Fibroblast of skin of left quadriceps (primary cell): ENCODE data around the gene ZNF805.
"Not testable (repeated sequence)": the region's sequence is repeated elsewhere in the genome, so short reads cannot be mapped to it uniquely, and the experiment has no call there.

Source experiments
- DNase-seq, 2 experiments: peaks; one replicate each; pipeline ENCODE4 v3.0.0-alpha.2; 2013; ENCODE audit warnings: low read depth in 2 of 2

The ZNF805 gene

DNA sequence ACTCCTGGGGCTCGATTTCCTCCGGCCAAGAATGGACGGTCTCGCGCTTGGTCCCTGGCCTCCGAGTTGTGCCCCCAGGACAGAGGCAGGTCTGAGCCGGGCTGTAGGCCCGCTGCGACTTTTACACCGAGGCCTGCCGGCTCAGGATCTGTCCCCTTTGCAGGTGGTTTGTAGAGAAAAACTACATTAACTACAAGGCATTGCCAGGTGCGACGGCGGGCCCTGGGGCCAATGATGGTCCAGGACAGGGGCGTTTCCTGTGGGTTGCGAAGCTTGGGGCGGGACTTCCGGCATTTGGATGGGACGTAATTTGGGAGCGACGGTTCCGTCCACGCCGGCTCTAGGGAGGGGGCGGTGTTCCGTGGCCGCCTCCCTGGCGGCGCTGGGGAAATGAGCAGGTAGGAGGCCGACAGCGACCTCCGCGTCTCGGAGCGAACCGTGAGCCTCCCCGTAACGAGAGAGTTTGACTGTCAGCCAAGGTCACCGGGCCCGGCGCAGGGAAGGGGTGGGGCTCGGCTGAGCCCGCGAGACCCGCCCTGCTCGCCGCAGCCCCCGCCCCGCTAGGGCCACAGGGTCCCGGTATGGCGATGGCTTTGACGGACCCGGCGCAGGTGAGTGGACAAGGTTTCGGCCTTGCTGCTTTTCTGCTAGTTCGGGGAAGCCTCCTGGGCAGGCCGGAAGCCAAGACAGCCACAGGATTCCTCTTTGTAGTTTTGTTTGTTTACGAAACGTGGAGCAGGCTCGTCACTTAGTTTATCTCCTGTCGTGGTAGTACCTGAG is at the start of gene ZNF805:
TSS of gene ZNF805 (plus strand) at position 322 of the 780 bp plus-strand sequence. CDS start at position 582, 260 bp downstream.
- peak; percentile 82 to 83 for DNase-seq

DNA sequence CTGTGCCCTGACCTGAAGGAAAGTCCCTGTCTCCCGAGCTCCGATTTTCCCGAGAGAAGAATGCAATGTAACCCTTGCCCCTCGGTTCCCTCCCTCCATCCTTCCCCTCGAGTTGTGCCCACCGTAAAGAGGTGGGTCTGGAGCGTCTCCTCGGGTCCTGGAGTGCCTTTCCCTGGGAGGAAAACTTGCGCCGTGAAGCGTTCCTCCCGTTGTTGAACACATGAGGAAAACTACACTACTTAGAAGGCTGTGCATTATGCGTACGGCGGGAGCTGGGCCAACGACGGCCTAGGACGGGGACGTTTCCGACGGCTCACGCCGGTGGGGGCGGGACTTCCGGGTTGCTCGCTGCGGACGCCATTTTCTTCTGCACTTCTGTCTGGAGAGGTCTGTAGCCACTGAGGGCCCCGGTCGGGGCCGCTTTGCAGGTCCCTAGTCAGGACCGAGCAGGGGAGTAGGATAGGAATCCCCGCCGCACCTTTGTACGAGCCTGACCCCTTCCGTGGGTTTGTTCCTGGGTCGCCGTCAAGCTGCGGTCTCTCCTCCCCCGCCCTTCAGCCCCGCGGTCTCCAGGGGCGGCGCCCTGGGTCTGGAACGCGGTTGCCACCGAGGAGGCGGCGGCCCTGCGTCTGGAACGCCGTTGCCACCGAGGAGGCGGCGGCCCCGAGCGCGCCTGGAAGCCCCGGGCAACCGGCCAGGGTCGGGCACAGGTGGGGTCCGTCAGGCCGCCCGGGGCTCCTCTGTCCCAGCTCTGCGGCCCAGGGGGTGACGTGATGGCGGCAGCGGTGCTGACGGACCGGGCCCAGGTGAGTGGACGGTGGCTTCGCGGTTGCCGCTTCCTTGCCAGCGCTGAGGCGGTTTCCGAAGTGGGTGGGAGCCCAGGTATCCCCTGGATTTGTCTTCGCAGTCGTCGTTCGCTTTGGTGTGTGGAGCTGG is 49.0 kb upstream of the ZNF805 start, which contains the start of gene ZNF264:
TSS of gene ZNF264 (plus strand) at position 360 of the 936 bp plus-strand sequence. CDS start at position 774, 414 bp downstream.
- peak; percentile 65 to 70 for DNase-seq

DNA sequence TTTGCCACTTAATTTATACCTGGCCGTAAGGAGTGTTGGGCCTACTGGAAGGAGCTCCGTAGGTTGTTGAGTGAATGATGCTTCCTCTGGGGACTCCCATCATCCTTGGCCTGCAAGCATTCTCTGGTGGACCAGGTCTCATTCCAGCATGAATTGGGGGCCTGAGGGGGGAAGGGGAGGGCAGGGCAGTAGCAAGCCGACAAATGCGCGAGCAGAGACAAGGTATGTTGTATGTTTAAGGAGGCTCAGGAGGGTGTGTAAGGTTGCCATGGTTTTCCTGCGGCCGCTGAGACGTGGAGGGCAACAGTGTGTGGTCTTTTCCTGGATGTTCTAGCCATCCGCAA is 48.4 kb upstream of the ZNF805 start:
- DNase-seq, result no peak

DNA sequence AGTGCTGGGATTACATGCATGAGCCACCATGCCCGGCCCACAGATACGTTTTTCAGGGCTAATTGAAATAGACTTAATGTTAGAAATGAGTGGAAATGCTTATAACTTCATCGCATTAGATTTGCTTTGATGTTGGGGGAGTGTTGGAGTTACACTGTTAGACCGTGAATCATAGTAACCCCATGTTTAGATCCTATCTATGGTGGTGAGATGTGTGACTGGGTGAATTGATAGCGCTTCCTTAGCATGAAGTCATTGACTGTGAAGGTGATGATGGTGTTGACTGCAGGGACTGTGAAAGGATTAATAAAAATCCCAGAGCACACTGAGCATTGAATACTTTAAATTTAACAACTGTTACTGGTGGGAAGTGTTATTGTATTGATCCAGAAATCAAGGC is 47.4 kb upstream of the ZNF805 start:
- DNase-seq, result no peak

- DNase-seq, result not testable (repeated sequence)
These were observed 42.6 kb upstream of the ZNF805 start for GRCh38 chr19:57197874-57198273.

DNA sequence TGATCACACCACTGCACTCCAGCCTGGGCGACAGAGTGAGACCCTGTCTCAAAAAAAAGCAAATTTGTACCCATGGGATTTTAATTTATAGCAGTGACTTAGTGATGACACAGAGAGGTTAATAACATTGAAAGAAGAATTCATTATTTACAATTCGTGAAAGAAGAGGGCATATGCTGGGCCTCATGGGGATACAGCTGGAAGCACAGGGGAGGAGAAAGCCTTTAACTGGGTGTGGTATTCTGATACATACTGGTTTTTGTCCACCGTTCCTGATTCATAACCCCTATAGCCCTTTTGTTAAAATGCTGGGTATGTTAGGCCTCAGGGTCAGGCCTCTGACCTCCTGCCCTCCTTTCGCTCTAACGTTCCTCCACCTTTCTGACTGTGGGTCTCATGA is 38.3 kb upstream of the ZNF805 start:
- no peak for DNase-seq

GRCh38 chr19:57210381-57210780 is 30.1 kb upstream of the ZNF805 start:
- DNase-seq, result no peak

- no peak for DNase-seq
These were observed 28.3 kb upstream of the ZNF805 start for GRCh38 chr19:57212109-57212508.

DNA sequence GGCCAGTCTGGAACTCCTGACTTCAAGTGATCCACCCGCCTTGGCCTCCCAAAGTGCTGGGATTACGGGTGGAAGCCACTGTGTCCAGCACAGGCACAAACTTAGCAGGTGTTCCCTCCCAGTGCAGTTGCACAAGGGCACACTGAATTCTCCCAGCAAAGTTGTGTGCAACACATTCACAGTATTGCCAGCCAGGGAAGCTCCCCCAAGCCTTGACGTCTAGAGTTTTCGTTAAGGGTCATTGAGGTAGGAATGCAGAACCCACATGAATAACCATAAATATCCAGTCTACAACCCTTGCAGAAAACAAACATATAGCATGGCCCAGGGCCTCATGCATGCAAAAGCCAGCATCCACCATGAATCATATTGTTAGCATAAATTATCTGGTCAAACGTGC is 12.9 kb upstream of the ZNF805 start:
- DNase-seq, result no peak

- DNase-seq, result no peak
These were observed 8.7 kb upstream of the ZNF805 start for GRCh38 chr19:57231686-57232085.

DNA sequence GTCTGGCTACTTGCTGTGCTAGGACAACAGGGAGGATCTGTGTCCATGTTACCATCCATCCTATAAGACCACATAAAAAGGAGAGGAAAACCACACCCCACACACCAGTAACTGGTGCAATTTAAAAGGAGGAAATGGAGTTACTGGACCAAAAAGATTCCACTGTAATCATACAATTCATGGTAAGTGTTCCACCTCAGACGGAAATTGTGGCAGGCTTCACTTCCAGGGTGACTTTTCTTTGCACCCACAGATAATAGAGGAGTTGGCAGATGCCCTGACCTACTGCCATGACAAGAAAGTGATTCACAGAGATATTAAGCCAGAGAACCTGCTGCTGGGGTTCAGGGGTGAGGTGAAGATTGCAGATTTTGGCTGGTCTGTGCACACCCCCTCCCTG is 7.2 kb upstream of the ZNF805 start:
- DNase-seq, result no peak

GRCh38 chr19:57239982-57240310 is 486 bp upstream of the ZNF805 start:
- peak in 1 of 2 experiments; percentile 1 for DNase-seq

- no peak for DNase-seq
These were observed 744 bp downstream of the ZNF805 start for GRCh38 chr19:57241176-57241575.

- DNase-seq, result no peak
These were observed 2.4 kb downstream of the ZNF805 start for GRCh38 chr19:57242821-57243220.

GRCh38 chr19:57244513-57244912 is 4.1 kb downstream of the ZNF805 start:
- DNase-seq, result no peak

DNA sequence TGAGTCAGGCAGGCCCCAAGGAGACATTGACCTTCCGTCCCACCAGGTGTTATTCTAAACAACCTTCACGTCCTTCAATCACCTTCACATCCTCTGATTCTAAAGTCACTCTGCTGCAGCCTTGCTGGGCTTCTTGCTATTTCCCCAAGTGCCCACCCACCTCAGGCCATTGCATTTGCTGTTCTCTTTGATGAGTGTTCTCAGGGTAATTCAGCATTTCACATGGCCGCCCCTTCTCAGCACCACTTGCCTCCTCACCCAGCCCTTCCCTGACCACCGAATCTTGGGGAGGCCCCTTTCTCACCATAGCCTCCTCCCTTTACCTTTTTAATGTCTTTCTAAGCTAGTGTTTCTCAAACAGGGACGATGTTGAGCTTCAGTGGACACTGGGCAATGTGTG is 4.6 kb downstream of the ZNF805 start:
- DNase-seq, result no peak

- no peak for DNase-seq
These were observed 5.5 kb downstream of the ZNF805 start for GRCh38 chr19:57245959-57246358.

GRCh38 chr19:57248646-57249045 is 8.2 kb downstream of the ZNF805 start:
- DNase-seq, result no peak

- no peak for DNase-seq
These were observed 8.9 kb downstream of the ZNF805 start for GRCh38 chr19:57249329-57249728.

DNA sequence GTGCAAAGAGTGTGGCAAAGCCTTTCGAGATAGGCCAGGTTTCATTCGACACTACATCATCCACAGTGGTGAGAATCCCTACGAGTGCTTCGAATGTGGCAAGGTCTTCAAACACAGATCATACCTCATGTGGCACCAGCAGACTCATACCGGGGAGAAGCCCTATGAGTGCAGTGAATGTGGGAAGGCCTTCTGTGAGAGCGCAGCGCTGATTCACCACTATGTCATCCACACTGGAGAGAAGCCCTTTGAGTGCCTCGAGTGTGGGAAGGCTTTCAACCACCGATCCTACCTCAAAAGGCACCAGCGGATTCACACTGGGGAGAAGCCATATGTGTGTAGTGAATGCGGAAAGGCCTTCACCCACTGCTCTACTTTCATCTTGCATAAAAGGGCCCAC is 13.3 kb downstream of the ZNF805 start:
- DNase-seq, result not testable (repeated sequence)

GRCh38 chr19:57262044-57262443 is 21.6 kb downstream of the ZNF805 start:
- DNase-seq, result no peak

GRCh38 chr19:57263244-57263741 is 22.9 kb downstream of the ZNF805 start:
- DNase-seq, result no peak

DNA sequence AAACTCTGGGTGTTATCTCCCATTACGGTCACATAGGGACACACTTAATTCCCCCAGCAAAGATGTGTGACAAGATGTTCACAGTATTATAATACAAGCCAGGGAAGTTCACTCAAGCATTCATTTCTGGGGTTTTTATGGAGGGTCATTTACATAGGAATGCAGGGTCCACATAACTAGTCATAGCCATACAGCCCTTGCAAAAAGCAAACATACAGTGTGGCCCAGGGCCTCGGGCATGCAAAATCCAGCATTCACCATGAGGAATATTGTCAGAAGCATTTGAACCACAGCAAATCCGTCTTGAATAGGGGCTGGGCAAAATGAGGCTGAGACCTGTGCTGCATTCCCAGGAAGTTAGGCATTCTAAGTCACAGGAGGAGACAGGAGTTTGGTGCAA is 26.9 kb downstream of the ZNF805 start:
- no peak for DNase-seq
